Lower leg skin (tissue), 4 donors: ENCODE results near the gene LNPEP. TPM values are rescaled to one million over a fixed set of nuclear protein-coding genes. Genes with fewer than 3 reads are reported as not detected.

ENCODE experiments used
- DNase-seq, 2 donors: peaks; one replicate each; pipeline ENCODE4 v3.0.0-alpha.2; 2019; ENCODE audit warnings: low spot score in 2 of 2
- H3K4me3 ChIP-seq: fragments of 200-600 bp; sonication (generic); 2 replicates; pipeline ENCODE4 v1.5.1; 2017; ENCODE audit warnings: mild to moderate bottlenecking, low read depth; ENCODE audit not compliant: poor library complexity, severe bottlenecking
- POLR2A ChIP-seq, 2 donors: fragments of 450-650 bp; IDR thresholded peaks; one replicate each; pipeline ENCODE4 v1.6.1; 2016 to 2017; ENCODE audit warnings: antibody characterized with exemption in 2 of 2, mild to moderate bottlenecking in 1 of 2, moderate library complexity in 1 of 2
- WGBS, 2 donors: methylation state at CpG; one replicate each; pipeline ENCODE4 v1.1.5; 2018; 5-methylcytosine and 5-hydroxymethylcytosine counted together
- intact Hi-C: fragments of 100-400 bp; cut with DNase I; formaldehyde crosslinking; loops from one replicate; pipeline ENCODE4 v1.15.0; 2023; ENCODE audit warnings: low total_unique reads
- total RNA-seq, 4 donors: library from RNA; depleted of rRNA; stranded (reverse); fragments of >200 nt; gene quantifications; one replicate each; pipeline ENCODE4 v1.1.0, GENCODE V29; 2016
- TF ChIP-seq, protein P1 (sequence below), 3 donors: fragments of 450-650 bp; IDR thresholded peaks; one replicate each; pipeline ENCODE4 v1.5.1; 2016; ENCODE audit warnings: antibody characterized with exemption in 3 of 3, mild to moderate bottlenecking in 3 of 3, moderate library complexity in 2 of 3

LNPEP gene
- total RNA-seq, 4 donors from 2014 or later = 53.9 to 60.1 (median 56.9) TPM

- no peak for TF ChIP-seq POLR2A (IDR thresholded peaks at IDR 0.05)
- TF ChIP-seq, protein P1, sequence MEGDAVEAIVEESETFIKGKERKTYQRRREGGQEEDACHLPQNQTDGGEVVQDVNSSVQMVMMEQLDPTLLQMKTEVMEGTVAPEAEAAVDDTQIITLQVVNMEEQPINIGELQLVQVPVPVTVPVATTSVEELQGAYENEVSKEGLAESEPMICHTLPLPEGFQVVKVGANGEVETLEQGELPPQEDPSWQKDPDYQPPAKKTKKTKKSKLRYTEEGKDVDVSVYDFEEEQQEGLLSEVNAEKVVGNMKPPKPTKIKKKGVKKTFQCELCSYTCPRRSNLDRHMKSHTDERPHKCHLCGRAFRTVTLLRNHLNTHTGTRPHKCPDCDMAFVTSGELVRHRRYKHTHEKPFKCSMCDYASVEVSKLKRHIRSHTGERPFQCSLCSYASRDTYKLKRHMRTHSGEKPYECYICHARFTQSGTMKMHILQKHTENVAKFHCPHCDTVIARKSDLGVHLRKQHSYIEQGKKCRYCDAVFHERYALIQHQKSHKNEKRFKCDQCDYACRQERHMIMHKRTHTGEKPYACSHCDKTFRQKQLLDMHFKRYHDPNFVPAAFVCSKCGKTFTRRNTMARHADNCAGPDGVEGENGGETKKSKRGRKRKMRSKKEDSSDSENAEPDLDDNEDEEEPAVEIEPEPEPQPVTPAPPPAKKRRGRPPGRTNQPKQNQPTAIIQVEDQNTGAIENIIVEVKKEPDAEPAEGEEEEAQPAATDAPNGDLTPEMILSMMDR (IDR thresholded peaks at IDR 0.05) = no peak
- 93 to 96% methylated on average over 4 of the region's 4 CpGs for WGBS, 2 donors
- H3K4me3 ChIP-seq = no peak overlapping the region
- no peak for DNase-seq
- intact Hi-C loops = no loop called here
Measured at GRCh38 chr5:96909003-96909402, 26.9 kb upstream of the LNPEP start.

GRCh38 chr5:96909435-96909834 is 26.4 kb upstream of the LNPEP start:
- no peak for DNase-seq
- TF ChIP-seq, protein P1 (IDR thresholded peaks at IDR 0.05) = no peak
- no peak for TF ChIP-seq POLR2A (IDR thresholded peaks at IDR 0.05)
- intact Hi-C loops = no loop called here
- no peak overlapping the region for H3K4me3 ChIP-seq
- 94 to 97% methylated on average over 4 of the region's 4 CpGs for WGBS, 2 donors

DNA sequence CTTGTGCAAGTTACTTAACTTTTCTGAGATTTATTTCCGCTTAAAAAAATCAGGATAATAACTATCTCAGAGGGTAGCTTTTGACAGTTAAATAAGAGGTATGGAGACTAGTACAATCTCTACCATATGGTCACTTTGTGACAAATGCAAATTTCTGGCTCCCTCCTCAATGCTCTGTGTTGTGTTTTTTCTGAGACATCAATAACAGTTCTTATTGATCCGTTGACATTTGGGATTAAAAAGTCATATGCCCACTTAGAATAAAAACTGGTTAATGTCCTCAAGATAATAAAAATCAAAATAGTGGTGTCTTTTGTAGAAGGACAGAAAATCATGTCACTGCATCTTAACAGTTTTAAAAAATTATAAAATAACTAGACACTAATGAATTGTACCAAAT is 24.7 kb upstream of the LNPEP start:
- H3K4me3 ChIP-seq = no peak overlapping the region
- 96 to 97% methylated on average over 2 of the region's 2 CpGs for WGBS, 2 donors
- no peak for DNase-seq
- intact Hi-C loops = no loop called here
- TF ChIP-seq, protein P1 (IDR thresholded peaks at IDR 0.05) = no peak
- no peak for TF ChIP-seq POLR2A (IDR thresholded peaks at IDR 0.05)

DNA sequence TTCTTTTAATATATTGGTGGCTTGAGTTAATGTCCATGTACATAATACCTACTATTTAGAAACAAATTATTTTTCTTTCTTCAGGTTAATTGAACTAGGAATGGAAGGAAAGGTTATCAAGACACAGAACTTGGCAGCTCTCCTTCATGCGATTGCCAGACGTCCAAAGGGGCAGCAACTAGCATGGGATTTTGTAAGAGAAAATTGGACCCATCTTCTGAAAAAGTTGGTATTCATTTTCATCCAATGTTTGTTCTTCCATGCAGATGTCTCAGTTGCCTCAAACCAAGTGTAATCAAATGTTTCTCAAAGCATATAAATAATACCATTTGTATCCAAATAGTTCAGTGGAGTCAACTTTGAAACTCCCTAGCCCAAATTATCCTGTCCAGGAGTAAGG is 22.6 kb upstream of the LNPEP start:
- no peak for DNase-seq
- intact Hi-C loops = no loop called here
- no peak overlapping the region for H3K4me3 ChIP-seq
- no peak for TF ChIP-seq POLR2A (IDR thresholded peaks at IDR 0.05)
- TF ChIP-seq, protein P1 (IDR thresholded peaks at IDR 0.05) = no peak
- 86 to 89% methylated on average over 2 of the region's 2 CpGs for WGBS, 2 donors

DNA sequence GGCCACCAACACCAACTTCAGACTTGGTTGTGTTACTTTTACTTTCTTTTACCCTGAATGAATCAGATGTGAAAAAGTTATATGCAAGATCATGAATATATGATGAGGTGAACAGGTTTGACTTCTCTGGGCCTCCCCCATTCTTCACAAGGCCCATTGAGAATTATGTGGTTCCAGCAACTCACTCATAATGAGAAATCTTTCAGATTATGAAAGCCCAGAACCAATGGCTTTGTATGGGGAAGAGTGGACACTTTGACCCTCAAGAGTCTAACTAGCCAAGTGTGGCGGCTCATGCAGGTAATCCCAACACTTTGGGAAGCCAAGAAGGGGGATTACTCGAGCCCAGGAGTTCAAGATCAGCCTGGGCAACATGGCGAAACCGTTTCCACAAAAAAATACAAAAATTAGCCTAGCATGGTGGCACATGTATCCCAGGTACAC is 16.1 kb upstream of the LNPEP start:
- intact Hi-C loops = no loop called here
- WGBS, 2 donors = 94 to 99% methylated on average over 4 of the region's 4 CpGs
- H3K4me3 ChIP-seq = no peak overlapping the region
- no peak for TF ChIP-seq POLR2A (IDR thresholded peaks at IDR 0.05)
- TF ChIP-seq, protein P1 (IDR thresholded peaks at IDR 0.05) = no peak
- no peak for DNase-seq

DNA sequence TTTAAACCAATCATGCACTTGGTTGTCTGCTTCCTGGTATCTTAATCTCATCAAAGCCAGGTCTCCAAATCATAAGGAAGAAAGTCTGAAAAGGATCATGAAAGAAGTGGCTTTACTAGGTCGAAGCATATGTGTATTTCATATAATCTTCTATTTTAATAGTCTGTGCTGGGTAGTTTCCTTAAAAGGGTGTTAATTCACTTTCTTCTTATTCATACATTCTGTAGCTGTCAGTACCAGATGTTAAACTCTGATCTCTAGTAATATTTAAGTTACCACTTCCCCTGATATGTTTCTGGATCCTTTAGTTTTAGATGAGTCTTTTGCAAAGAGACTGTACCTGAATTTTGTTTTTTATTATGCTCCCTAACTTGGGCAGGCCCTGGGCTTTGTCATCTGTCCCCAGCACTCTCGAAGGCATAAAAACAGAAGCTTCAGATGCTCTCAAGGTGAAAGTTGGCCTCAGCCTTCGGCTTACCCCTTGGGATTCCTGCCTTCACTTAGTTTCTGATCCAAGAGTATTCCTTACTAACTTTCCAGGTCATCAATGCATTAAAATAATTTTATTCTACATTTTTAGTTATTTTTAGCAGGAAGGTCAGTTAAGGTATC is 15.0 kb upstream of the LNPEP start:
- H3K4me3 ChIP-seq = no peak overlapping the region
- no peak for DNase-seq
- intact Hi-C loops = no loop called here
- WGBS, 2 donors = 72 to 74% methylated on average over 3 of the region's 3 CpGs
- TF ChIP-seq, protein P1 (IDR thresholded peaks at IDR 0.05) = no peak
- no peak for TF ChIP-seq POLR2A (IDR thresholded peaks at IDR 0.05)
